ENCODE results near the gene C9orf153.
A peak's percentile ranks its signal among the peaks of the same experiment; 100 is the strongest.
"Not testable (repeated sequence)": the region's sequence is repeated elsewhere in the genome, so short reads cannot be mapped to it uniquely, and the experiment has no call there.

C9orf153 gene

DNA sequence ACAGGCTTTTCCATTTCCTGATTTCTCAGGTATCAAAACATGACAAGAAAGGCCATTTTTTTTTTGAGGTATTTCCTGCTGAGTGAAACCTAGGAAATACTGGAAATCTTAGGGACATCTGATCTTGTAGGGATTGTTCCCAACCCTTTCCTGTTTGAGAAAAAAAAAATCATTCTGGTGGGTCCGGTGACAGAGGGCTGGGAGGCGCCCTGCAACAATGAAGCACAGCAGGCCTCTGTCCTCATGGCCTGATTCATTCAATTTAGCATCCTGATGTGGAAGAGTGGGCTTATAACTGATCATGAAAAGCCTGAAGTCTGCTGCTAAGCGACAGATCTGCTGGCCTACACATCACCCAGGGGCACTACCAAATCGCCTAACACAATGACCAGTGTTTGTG is 3.0 kb upstream of the C9orf153 start:
- no peak for DNase-seq

GRCh38 chr9:86257391-86257790 is 2.1 kb downstream of the C9orf153 start:
- DNase-seq: no peak

GRCh38 chr9:86256653-86257052 is 2.8 kb downstream of the C9orf153 start:
- no peak for DNase-seq

DNA sequence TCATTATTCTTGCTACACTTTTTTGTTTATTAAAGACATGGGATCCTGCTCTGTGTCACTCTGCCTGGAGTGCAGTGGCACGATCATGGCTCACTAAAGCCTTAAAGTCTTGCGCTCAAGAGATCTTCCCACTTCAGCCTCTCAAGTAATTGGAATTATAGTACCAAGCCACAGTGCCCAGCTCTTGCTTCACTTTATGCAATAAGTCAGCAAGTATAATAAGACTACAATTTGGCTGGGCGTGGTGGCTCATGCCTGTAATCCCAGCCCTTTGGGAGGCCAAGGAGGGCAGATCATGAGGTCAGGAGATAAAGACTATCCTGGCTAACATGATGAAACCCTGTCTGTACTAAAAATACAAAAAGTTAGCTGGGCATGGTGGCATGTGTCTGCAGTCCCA is 5.9 kb downstream of the C9orf153 start:
- DNase-seq: no peak

DNA sequence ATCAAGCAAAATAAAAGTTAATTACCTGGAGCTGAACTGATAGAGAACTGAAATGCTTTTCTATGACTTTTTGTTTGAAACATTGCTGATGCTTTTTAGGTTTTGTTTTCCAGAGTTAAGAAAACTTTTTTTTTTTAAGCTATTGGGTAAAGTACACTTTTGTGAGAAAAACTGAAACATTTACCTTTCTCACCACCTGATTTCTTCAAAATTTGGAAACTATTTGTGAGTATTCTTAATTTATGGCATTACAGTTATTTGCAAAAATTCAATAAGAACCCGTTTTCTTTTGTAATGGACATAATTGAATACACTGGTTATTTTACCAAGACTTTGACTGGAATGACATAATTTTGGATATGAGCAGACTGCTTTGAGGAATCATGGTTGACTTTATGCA is 6.6 kb downstream of the C9orf153 start:
- no peak for DNase-seq

GRCh38 chr9:86250123-86250522 is 9.3 kb downstream of the C9orf153 start:
- DNase-seq: no peak

- DNase-seq: no peak
Measured at GRCh38 chr9:86248746-86249145, 10.7 kb downstream of the C9orf153 start.

DNA sequence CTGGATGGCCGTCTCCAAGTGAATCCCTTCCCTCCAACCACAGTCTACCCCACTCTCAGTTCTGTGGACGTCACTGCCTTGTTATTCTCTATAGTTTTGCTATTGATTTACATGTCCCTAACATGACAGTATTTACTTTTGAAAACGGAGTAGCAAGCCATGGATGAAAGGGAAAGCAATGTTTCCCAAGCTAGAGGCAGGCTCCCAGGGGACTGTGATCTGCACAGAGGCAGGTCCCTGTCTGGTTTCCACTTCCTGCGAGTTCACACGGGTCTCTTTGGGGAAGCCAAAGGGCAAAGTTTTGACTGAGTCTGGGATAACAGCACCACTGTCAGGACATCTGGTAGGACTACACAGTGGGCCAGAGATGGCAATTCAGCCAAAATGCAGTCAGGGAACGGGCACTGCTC is 12.7 kb downstream of the C9orf153 start:
- no peak for DNase-seq

GRCh38 chr9:86242071-86242470 is 17.4 kb downstream of the C9orf153 start:
- no peak for DNase-seq

DNA sequence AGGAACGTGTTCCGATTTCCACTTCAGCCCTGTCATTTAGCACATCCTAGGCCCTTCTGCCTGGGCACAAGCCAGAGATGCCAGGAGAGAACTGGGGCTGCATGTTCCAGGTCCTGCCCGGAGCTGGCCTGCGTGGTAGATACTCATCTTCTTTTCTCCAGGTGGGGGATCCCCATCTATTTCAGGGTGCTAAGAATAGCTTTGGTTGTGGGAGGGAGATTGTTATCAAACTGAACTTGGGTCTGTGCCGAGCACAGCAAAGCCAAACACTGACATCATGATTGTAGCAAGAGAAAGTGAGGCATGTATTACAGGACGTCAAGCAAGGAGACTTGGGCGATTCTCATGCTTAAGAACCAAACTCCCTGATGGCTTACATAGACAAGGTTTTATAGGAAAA is 18.2 kb downstream of the C9orf153 start:
- peak; percentile 37 for DNase-seq

GRCh38 chr9:86238861-86239770 is 20.3 kb downstream of the C9orf153 start:
- no peak for DNase-seq

GRCh38 chr9:86230858-86231257 is 28.6 kb downstream of the C9orf153 start:
- DNase-seq: no peak

GRCh38 chr9:86222667-86223066 is 36.8 kb downstream of the C9orf153 start:
- no peak for DNase-seq

DNA sequence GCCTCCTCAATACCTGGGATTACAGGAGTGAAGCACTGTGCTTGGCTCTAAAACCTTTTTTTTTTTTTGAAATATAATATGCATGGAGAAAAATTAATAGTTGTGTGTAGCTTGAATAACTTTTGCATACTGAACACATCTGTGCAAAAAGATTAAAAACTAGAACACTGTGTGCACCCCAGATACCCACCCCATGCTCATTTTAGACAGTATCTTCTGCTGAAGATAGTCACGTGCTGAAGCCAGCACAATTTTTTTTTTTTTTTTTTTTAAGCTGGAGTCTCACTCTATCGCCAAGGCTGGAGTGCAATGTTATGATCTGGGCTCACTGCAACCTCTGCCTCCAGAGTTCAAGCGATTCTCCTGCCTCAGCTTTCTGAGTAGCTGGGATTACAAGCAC is 39.9 kb downstream of the C9orf153 start:
- no peak for DNase-seq

- no peak for DNase-seq
Measured at GRCh38 chr9:86217076-86217755, 42.2 kb downstream of the C9orf153 start.

DNA sequence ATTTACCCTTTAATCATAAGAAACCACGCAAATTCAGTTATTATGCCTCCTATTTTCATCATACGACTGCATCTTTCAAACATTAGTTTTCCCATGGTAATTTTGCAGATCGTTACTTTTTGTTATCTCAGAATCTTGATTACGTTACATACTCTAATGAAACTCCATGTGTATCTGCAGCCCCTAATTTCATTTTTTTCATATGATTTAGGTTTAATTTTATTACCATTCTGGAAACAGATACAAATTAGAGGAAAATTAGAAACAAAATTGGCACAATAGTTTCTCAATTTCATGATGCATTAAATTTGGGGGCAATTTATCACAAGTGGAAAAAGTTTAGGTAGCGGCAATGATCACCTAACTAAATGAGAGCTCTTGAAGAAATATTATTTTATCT is 52.3 kb downstream of the C9orf153 start:
- DNase-seq: no peak

DNA sequence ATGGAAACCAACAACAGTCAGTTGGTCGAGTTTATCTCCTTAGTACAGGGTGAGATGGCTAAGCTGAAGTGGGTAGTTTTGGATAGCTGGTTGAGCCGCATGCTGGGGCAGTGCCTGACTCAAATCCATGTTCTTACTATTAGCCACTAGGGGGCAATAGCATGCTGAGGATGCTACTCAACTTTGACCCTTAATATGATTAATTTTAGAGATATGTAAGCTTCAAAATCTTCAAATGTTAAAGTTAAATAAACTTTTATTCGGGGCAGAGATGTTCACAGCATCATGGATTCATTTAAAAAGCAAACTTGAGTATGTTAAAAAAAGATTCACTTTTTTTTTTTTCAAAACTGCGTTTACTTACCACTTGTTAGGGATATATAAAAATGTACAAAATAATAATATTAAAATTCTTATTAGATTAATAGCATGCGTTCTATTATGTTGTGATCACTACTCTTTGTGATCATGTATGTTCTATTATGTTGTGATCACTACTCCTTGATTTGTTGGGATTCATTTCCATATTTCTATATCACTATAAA is 57.0 kb downstream of the C9orf153 start:
- peak; percentile 31 for DNase-seq

DNA sequence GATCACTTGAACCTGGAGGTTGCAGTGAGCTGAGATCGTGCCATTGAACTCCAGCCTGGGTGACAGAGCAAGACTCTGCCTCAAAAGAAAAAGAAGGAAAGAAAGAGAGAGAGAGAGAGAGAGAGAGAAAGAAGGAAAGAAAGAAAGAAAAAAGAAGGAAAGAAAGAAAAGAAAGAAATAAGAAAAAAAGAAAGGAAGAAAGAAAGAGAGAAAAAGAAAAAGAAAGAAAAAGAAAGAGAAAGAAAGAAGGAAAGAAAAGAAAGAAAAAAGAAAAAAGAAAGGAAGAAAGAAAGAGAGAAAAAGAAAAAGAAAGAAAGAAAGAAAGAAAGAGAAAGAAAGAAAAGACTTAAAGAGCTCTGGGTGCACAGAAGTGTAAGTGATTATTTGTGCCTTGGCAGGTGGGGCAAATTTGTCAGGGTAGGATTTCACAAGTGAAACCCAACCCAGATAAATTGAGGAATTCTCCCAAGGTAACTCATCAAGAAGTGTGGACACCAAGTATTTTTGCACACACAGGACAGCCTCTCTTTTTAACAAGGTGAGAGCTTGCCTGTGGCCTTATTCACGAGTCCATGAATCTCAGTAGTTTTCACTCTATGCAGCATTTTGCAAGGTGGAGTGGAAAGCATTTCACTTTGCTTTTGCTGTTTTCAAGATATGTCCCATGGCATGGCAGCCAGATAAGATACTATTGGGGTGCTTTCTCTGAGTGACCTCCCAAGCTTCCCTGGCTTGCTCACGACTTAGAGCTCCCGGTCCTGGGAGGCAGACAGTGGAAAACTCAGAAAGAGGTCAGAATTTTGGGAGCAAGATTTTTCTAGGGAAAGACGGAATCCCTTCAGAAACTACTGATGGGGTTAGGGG is 57.8 kb downstream of the C9orf153 start:
- no peak for DNase-seq

GRCh38 chr9:86200599-86201162 is 58.8 kb downstream of the C9orf153 start:
- no peak for DNase-seq

GRCh38 chr9:86193088-86193487 is 66.4 kb downstream of the C9orf153 start:
- no peak for DNase-seq

GRCh38 chr9:86190700-86191099 is 68.8 kb downstream of the C9orf153 start:
- not testable (repeated sequence) for DNase-seq

GRCh38 chr9:86187121-86187520 is 72.3 kb downstream of the C9orf153 start:
- no peak for DNase-seq

GRCh38 chr9:86186696-86187095 is 72.8 kb downstream of the C9orf153 start:
- DNase-seq: no peak
